Tibial nerve (tissue), 4 donors: ENCODE measurements around the gene NCS1.

ENCODE experiments used
- EP300 ChIP-seq, 2 donors: sonication (generic); formaldehyde crosslinking; IDR thresholded peaks; one replicate each; pipeline ENCODE4 v1.6.1; 2017; ENCODE audit warnings: antibody characterized with exemption in 2 of 2, mild to moderate bottlenecking in 1 of 2
- POLR2A ChIP-seq, 2 donors: fragments of 450-650 bp; IDR thresholded peaks; one replicate each; pipeline ENCODE4 v1.6.1; 2017; ENCODE audit warnings: antibody characterized with exemption in 2 of 2, mild to moderate bottlenecking in 2 of 2, moderate library complexity in 2 of 2
- TF ChIP-seq, protein P1 (sequence below), 5 experiments: fragments of 200-600 bp in 3 of 5; fragments of 450-650 bp in 2 of 5; sonication (generic) in 3 of 5; IDR thresholded peaks; one replicate each; pipeline ENCODE4 v1.5.1; 2016 to 2019; ENCODE audit warnings: antibody characterized with exemption in 5 of 5, mild to moderate bottlenecking in 3 of 5, moderate library complexity in 2 of 5

DNA sequence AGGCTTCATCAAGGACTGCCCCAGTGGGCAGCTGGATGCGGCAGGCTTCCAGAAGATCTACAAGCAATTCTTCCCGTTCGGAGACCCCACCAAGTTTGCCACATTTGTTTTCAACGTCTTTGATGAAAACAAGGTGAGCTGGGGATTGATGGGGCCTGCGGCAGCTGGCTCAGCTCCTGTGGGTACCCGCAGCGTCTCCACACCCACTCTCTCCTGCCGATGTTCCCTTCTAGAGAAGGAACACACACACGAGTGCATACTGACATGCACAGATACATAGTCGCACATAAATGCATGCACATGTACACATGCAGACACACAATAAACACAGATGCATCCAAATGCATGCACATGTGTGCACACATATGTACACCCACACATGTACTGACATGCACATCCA, 45.6 kb downstream of the NCS1 start:
- TF ChIP-seq POLR2A (IDR thresholded peaks at IDR 0.05): no peak
- TF ChIP-seq, protein P1, sequence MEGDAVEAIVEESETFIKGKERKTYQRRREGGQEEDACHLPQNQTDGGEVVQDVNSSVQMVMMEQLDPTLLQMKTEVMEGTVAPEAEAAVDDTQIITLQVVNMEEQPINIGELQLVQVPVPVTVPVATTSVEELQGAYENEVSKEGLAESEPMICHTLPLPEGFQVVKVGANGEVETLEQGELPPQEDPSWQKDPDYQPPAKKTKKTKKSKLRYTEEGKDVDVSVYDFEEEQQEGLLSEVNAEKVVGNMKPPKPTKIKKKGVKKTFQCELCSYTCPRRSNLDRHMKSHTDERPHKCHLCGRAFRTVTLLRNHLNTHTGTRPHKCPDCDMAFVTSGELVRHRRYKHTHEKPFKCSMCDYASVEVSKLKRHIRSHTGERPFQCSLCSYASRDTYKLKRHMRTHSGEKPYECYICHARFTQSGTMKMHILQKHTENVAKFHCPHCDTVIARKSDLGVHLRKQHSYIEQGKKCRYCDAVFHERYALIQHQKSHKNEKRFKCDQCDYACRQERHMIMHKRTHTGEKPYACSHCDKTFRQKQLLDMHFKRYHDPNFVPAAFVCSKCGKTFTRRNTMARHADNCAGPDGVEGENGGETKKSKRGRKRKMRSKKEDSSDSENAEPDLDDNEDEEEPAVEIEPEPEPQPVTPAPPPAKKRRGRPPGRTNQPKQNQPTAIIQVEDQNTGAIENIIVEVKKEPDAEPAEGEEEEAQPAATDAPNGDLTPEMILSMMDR (IDR thresholded peaks at IDR 0.05): no peak
- TF ChIP-seq EP300 (IDR thresholded peaks at IDR 0.05): no peak
